Coronary artery (tissue), 2 donors: ENCODE results near the gene RAB1B.

Source experiments
- DNase-seq: peaks from one replicate; pipeline ENCODE4 v3.0.0-alpha.2; 2017; ENCODE audit warnings: low spot score
- H3K27ac ChIP-seq, 2 donors: fragments of 200-600 bp; sonication (generic); one replicate each; pipeline ENCODE4 v1.5.1; 2016 to 2019
- H3K4me3 ChIP-seq: fragments of 200-600 bp; sonication (generic); 2 replicates; pipeline ENCODE4 v1.5.1; 2016; ENCODE audit warnings: mild to moderate bottlenecking, moderate library complexity
- CTCF ChIP-seq: fragments of 200-600 bp; sonication (generic); IDR thresholded peaks from one replicate; pipeline ENCODE4 v1.5.1; 2019; ENCODE audit warnings: antibody characterized with exemption

RAB1B gene

GRCh38 chr11:66325263-66325671 lies 56.8 kb downstream of the RAB1B start:
- no peak for TF ChIP-seq CTCF
- H3K27ac ChIP-seq: peak overlapping the region in 1 of 2 donors; percentile 89
- no peak overlapping the region for H3K4me3 ChIP-seq
- DNase-seq: no peak

GRCh38 chr11:66326261-66327111 lies 58.0 kb downstream of the RAB1B start:
- Histone ChIP-seq H3K4me3 (peak overlapping the region; percentile 21), H3K27ac (peak overlapping the region; percentile 37 to 89)
- no peak for TF ChIP-seq CTCF
- DNase-seq: no peak
